H4 (cell line): ENCODE results near the gene SLC19A3. TPM values are rescaled to one million over a fixed set of nuclear protein-coding genes. Genes with fewer than 3 reads are reported as not detected.
"Not testable (repeated sequence)": the region's sequence is repeated elsewhere in the genome, so short reads cannot be mapped to it uniquely, and the experiment has no call there.

Experiments used
- DNase-seq: peaks from one replicate; pipeline ENCODE4 v3.0.0-alpha.2; 2015; ENCODE audit warnings: low spot score
- total RNA-seq: library from RNA; depleted of rRNA; stranded (reverse); fragments of >200 nt; shearing (Covaris generic); gene quantifications from 2 replicates; pipeline ENCODE4 v1.2.3, GENCODE V29; 2014; rRNA removed

Gene SLC19A3
- total RNA-seq: 0.27 and 0.51 TPM in 2 replicates

- no peak for DNase-seq
Observed at GRCh38 chr2:227717687-227718567, at the start of gene SLC19A3. SLC19A3 (minus strand) TSS chr2:227718028; CDS start chr2:227702318, 15,710 bp downstream.

DNA sequence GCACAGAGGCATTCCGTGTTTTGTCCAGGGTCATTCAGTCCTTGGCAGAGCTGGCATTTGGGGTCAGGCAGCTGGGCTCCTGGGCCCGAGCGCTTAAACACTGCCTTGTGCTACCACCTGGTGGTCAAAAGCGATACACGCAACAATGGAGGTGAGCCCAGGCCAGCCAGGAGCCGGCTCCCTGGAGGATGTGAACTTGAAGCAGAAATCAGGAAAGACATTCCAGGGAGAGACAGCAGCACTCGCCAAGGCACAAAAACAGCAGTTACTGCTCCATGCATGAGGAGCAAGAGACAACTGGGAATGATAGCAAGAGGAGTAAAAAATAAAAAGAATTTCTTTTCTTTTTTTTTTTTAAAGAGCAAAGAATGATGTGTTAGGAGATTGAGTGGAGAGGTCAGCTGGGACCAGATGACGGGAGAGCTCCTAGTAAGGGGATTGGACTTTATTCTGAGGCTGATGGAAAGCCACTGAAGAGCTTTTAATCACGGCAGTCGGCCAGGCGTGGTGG, 48.6 kb upstream of the SLC19A3 start:
- peak; percentile 71 for DNase-seq

GRCh38 chr2:227765788-227766372, 48.1 kb upstream of the SLC19A3 start:
- no peak for DNase-seq

DNA sequence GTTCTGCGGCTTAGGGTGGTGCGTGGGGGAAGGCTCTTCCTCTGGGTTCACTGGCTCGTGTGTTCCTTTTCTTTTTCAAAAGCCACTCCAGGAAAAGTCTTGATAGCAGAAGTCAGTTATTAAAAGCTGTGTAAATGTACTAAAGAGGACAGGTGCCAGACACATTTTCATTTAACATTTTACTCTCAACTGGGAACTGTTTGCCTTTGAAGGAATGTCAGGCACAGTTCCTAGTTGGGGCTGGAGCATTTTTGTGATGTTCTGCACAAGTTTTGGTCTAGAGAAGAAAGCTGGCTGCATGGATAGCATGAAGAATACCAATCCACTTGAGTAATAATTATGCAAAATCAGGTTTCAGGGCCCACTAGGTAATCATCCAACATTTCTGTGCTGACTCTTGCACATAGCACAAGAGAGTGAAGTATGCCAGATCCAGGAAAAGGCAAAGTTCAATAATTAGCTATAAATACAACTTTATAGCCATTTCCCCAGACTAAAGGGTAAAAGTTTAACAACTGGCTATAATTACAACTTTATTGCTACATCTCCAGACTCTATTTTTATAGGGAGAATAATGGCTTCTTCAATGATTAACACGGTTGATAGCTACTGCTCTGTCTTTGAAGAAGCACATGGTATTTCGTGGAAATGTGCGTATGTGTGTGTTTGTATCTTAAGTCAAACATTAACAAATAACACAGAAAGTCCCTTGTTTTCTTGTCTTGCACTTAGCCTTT, 44.1 kb upstream of the SLC19A3 start:
- DNase-seq: no peak

- DNase-seq: no peak
Observed at GRCh38 chr2:227759411-227760118, 41.7 kb upstream of the SLC19A3 start.

GRCh38 chr2:227756261-227756660, 38.4 kb upstream of the SLC19A3 start:
- not testable (repeated sequence) for DNase-seq

- DNase-seq: peak; percentile 13
Observed at GRCh38 chr2:227748079-227748478, 30.3 kb upstream of the SLC19A3 start.

DNA sequence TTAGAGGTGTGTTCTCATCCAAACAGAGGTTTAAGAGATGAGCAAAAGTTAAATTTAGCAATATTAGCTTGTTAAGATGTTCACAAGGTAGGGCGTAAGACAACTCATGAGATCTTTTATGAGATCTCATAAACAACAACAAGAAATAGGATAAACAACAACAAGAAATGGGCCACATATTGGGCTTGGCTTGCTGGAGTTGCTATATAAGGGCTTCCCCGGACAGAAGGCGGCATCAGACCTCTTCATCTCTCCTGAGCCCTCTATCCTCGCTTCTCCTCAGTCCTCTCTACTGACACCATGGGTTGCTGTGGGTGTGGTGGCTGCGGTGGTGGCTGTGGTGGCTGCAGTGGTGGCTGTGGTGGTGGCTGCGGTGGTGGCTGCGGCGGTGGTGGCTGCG, 27.8 kb upstream of the SLC19A3 start, which contains the start of gene SCYGR8:
Gene SCYGR8, plus strand, starts transcription at position 301 of the 400 bp plus-strand sequence. Its CDS starts 0 bp downstream, at position 301.
- DNase-seq: no peak

DNA sequence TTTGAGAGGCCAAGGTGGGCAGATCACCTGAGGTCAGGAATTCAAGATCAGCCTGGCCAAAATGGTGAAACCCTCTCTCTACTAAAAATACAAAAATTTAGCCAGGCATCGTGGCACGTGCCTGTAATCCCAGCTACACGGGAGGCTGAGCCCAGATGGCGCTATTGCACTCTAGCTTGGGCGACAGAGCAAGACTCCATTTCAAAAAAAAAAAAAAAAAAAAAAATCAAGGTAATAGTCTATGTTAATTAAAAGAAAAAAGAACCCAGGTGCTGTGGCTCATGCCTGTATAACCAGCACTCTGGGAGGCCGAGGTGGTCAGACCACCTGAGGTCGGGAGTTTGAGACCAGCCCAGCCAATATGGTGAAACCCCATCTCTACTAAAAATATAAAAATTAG, 22.9 kb upstream of the SLC19A3 start:
- not testable (repeated sequence) for DNase-seq

DNA sequence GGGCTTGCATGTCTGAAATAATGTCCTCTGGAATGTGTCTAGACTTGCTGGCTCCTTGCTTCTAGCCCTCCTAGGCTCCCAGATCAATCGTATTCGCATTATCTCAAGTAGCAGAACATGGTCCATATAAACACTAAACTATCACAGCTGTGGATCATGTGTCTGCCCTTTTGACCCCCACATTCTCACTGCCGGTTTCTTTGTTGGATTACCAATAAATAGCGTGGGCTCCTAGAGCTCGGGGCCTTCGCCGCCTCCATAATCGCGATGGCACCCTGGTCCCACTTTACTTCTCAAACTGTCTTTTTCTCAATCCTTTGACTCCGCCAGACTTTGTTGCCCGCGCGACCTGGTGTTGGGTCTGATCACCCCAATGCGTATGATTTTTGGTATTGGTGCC, 21.5 kb upstream of the SLC19A3 start:
- no peak for DNase-seq

- no peak for DNase-seq
Observed at GRCh38 chr2:227728035-227728434, 10.2 kb upstream of the SLC19A3 start, which contains the start of gene SCYGR7. SCYGR7 (plus strand) TSS chr2:227728335; CDS start chr2:227728335, 0 bp downstream.

- DNase-seq: no peak
Observed at GRCh38 chr2:227724394-227725039, 6.7 kb upstream of the SLC19A3 start, which contains the start of gene SCYGR6. SCYGR6 (minus strand) TSS chr2:227724757; CDS start chr2:227724757, 0 bp downstream.

DNA sequence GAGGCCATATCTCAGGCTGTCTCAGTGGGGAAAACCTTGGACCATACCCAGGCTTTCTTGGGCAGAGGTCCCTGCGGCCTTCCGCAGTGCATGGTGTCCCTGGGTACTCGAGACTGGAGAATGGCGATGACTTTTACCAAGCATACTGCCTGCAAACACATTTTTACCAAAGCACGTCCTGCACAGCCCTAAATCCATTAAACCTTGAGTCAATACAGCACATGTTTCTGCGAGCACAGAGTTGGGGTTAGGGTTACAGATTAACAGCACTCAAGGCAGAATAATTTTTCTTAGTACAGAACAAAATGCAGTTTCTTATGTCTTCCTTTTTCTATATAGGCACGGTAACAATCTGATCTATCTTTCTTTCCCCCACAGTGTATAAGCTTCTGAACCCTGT, 5.0 kb upstream of the SLC19A3 start:
- not testable (repeated sequence) for DNase-seq

GRCh38 chr2:227720680-227721079, 2.9 kb upstream of the SLC19A3 start:
- DNase-seq: no peak

- DNase-seq: no peak
Observed at GRCh38 chr2:227719641-227720040, 1.8 kb upstream of the SLC19A3 start.

GRCh38 chr2:227716501-227716900, 1.3 kb downstream of the SLC19A3 start:
- DNase-seq: no peak

DNA sequence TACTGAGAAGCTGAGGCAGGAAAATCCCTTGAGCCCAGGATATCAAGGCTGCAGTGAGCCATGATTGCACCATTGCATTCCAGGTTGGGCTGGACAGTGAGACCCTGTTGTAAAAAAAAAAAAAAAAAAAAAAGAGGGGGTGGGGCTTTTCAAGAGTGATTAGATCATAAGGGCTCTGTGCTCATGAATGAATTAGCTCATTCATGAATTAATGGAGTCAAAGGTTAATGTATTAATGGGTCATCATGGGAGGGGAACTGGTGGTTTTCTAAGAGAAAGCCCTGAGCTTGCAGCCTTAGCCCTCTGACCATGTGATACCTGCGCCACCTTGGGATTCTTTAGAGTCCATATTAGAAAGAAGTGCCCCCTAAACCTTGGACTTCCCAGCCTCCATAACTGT, 4.5 kb downstream of the SLC19A3 start:
- no peak for DNase-seq

DNA sequence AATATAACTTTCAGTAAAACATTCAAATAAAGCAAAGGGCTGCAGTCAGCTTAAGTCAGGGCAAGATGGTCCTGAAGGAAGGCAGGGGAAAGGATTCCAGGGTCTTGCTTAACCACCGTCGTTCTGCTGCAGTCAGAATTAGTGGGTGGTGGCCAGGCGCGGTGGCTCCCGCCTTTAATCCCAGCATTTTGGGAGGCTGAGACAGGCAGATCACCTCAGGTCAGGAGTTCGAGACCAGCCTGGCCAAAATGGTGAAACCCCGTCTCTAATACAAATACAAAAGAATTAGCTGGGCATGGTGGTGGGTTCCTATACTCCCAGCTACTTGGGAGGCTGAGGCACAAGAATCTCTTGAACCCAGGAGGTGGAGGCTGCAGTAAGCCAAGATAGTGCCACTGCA, 6.8 kb downstream of the SLC19A3 start:
- DNase-seq: no peak

GRCh38 chr2:227707390-227707789, 10.4 kb downstream of the SLC19A3 start:
- no peak for DNase-seq

GRCh38 chr2:227706859-227707258, 11.0 kb downstream of the SLC19A3 start:
- no peak for DNase-seq

DNA sequence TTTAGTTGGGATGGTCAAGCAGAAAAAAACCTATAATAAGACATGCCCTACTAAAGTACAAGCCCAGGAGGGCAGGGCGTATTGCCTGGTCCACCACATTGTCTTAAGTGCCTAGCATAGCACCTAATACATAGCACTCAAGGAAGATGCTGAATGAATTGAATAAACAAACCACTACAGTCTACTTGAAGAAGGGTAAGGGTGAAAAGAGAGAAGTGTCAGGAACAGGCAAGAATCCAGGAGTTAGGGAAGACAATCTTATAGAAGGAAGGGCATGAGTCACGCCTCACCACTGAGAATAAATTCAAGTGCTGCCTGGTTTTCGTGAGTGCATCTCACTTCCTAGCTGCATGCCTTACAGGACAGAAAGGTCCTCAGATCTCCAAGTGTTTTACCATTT, 13.9 kb downstream of the SLC19A3 start:
- DNase-seq: peak; percentile 53
